ENCODE results near the gene DLL1. TPM values are rescaled to one million over a fixed set of nuclear protein-coding genes. Genes with fewer than 3 reads are reported as not detected.
A peak's percentile ranks its signal among the peaks of the same experiment; 100 is the strongest.

The DLL1 gene
- total and polyA plus RNA-seq, 9 of the 15 experiments (the other 6 are each of a cell fraction or from before 2014, with no cell fraction given): not detected

- no peak for TF ChIP-seq NRF1 (conservative IDR thresholded peaks at IDR 0.05 in 1 of 2, IDR thresholded peaks at IDR 0.05 in 1 of 2)
- TF ChIP-seq ARID3B (CRISPR knock-in tag; IDR thresholded peaks at IDR 0.05; ENCODE audit: borderline replicate concordance): no peak
- no peak for TF ChIP-seq ELK3 (CRISPR knock-in tag; IDR thresholded peaks at IDR 0.05)
- no peak for TF ChIP-seq RBM17 (IDR thresholded peaks at IDR 0.05; ENCODE audit: borderline replicate concordance, low read depth, low read length)
- TF ChIP-seq HMGXB4 (CRISPR knock-in tag; IDR thresholded peaks at IDR 0.05): no peak
Measured at GRCh38 chr6:170312876-170313275, 22.0 kb upstream of the DLL1 start (continued).

GRCh38 chr6:170311696-170312095 lies 20.8 kb upstream of the DLL1 start:
- H3K9me3 ChIP-seq (replicated peaks; ENCODE audit: control insufficient read depth, insufficient read depth, low read depth, low read length): no peaks in the 10 kb centered on the region
- in situ Hi-C loops (cut with MboI) (no loop called here), intact Hi-C loops (cut with micrococcal nuclease) (no loop called here)
- no TSS peak for BruUV-seq (replicated peaks)
- H3K4me2 ChIP-seq (ENCODE audit: insufficient read depth, low read length): no peak overlapping the region
- no peak overlapping the region for H3K4me3 ChIP-seq
- peaks cover 8 to 13% of the 10 kb centered on the region in 2 experiments; a peak in 3 of 5 replicates for H3K4me1 ChIP-seq (replicated peaks in 1 of 2; ENCODE audit: control insufficient read depth in 2 of 2, insufficient read depth in 2 of 2, low read length in 2 of 2)
- ATAC-seq (no peak), FAIRE-seq (no peak), DNase-seq (ENCODE audit: extremely low read depth in 1 of 4, low spot score in 3 of 4) (no peak)
- H3K79me2 ChIP-seq (ENCODE audit: control insufficient read depth, insufficient read depth, low read length): peaks cover 78% of the 10 kb centered on the region
- H2AFZ ChIP-seq (ENCODE audit: low read depth, low read length): no peak overlapping the region
- peaks cover 14% of the 10 kb centered on the region for H4K20me1 ChIP-seq (replicated peaks; ENCODE audit: control insufficient read depth, insufficient read depth, low read length)
- no peak overlapping the region for H3K9ac ChIP-seq (ENCODE audit: insufficient read depth in 1 of 2, low read depth in 2 of 2, low read length in 2 of 2)
- H3K27me3 ChIP-seq (ENCODE audit: control insufficient read depth in 2 of 2, insufficient read depth in 2 of 2, low read length in 2 of 2): no peaks in the 10 kb centered on the region
- no peak overlapping the region for H3K27ac ChIP-seq (ENCODE audit: extremely low read depth, low read depth, low read length)
- no peak for TF ChIP-seq VEZF1 (CRISPR knock-in tag; IDR thresholded peaks at IDR 0.05)
- TF ChIP-seq NFE2 (IDR thresholded peaks at IDR 0.05; ENCODE audit: low read depth): 0 out of 2 replicates have a peak, but pooled peaks have one; percentile 22
- POLR2A ChIA-PET: interaction anchor here (1.3 kb wide), 1 partner anchor 37 kb away, joined by 4 read pairs; no protein-coding TSS in a partner anchor
- CTCF ChIA-PET (ENCODE audit: low intra/inter-chr PET ratio): no interaction called here
- WGBS (ENCODE audit: insufficient coverage, low coverage, missing lambda C conversion rate): 91% methylated on average over 5 of the region's 5 CpGs
- H3K36me3 ChIP-seq (ENCODE audit: control insufficient read depth, insufficient read depth, low read length): peaks cover 23% of the 10 kb centered on the region; the same call in 2 of the 3 replicates
- H3K9me1 ChIP-seq (ENCODE audit: control insufficient read depth, insufficient read depth, low read length): no peaks in the 10 kb centered on the region
